WTC11 (cell line): Measurements from ENCODE around the gene TCF20.

ENCODE experiments used
- TF ChIP-seq, protein P1 (sequence below): fragments of 200-600 bp; IDR thresholded peaks from 2 replicates; pipeline ENCODE4 v1.8.0; 2022; ENCODE audit warnings: antibody characterized with exemption
- TF ChIP-seq, protein P2 (sequence below): sonication (generic); formaldehyde crosslinking; IDR thresholded peaks from 2 replicates; pipeline ENCODE4 v1.8.1; 2023; ENCODE audit warnings: mild to moderate bottlenecking, missing genetic modification reagents, moderate library complexity

DNA sequence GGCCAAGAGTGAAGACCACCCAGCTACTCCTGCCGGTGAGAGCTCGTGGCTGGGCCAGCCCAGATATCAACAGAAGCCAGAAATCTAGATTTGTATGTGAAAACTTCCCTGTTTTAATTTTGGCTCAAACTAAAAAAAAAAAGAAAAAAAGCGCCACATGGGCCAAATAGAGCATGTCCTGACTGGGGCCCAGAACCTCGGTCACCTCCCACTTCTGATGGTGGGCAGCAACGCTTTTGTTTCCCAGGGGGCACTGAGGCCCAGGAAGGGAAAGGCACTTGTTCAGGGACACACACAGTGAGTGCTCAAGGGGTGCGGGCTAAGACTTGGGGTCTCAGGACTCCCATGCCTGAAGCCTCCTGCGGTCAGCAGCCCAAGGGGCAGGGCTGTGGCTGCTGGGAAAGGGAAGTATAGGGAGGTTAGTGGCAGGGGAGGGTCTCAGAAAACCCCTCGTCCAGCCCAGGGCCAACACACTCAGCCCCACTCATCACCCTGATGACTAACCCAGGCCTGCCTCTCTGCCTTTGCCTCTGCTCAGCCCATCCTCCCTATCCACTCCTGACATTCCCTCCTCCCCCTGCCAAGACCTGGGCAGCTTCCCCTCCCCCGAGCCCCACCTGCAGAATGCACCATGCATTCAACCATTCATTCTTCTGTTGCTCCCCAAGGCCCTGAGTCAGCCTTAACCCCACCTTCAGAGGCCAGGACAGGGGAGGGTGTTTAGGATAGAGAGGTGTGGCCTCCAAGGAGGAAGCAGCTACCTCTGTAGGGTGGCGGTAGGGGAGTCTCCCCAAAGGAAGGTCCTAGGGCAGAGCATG lies 30.0 kb upstream of the TCF20 start:
- TF ChIP-seq, protein P1, sequence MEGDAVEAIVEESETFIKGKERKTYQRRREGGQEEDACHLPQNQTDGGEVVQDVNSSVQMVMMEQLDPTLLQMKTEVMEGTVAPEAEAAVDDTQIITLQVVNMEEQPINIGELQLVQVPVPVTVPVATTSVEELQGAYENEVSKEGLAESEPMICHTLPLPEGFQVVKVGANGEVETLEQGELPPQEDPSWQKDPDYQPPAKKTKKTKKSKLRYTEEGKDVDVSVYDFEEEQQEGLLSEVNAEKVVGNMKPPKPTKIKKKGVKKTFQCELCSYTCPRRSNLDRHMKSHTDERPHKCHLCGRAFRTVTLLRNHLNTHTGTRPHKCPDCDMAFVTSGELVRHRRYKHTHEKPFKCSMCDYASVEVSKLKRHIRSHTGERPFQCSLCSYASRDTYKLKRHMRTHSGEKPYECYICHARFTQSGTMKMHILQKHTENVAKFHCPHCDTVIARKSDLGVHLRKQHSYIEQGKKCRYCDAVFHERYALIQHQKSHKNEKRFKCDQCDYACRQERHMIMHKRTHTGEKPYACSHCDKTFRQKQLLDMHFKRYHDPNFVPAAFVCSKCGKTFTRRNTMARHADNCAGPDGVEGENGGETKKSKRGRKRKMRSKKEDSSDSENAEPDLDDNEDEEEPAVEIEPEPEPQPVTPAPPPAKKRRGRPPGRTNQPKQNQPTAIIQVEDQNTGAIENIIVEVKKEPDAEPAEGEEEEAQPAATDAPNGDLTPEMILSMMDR: no peak
- TF ChIP-seq, protein P2, sequence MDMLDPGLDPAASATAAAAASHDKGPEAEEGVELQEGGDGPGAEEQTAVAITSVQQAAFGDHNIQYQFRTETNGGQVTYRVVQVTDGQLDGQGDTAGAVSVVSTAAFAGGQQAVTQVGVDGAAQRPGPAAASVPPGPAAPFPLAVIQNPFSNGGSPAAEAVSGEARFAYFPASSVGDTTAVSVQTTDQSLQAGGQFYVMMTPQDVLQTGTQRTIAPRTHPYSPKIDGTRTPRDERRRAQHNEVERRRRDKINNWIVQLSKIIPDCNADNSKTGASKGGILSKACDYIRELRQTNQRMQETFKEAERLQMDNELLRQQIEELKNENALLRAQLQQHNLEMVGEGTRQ: no peak
